GM21390 (cell line): Measurements from ENCODE around the gene CALML3.

ENCODE experiments used
- ATAC-seq: cut with Tn5 transposase; IDR thresholded peaks from one replicate; pipeline ENCODE4 v1.9.1; 2021; ENCODE audit not compliant: unreplicated experiment

CALML3 gene

GRCh38 chr10:5506246-5506645, 18.5 kb upstream of the CALML3 start:
- no peak for ATAC-seq

GRCh38 chr10:5506751-5507648, 17.8 kb upstream of the CALML3 start:
- ATAC-seq: no peak

- no peak for ATAC-seq
Observed at GRCh38 chr10:5507649-5508131, 17.1 kb upstream of the CALML3 start.

GRCh38 chr10:5508161-5508604, 16.6 kb upstream of the CALML3 start:
- ATAC-seq: no peak

GRCh38 chr10:5508786-5509185, 16.0 kb upstream of the CALML3 start:
- no peak for ATAC-seq

GRCh38 chr10:5509236-5509635, 15.5 kb upstream of the CALML3 start:
- ATAC-seq: no peak

- ATAC-seq: no peak
Observed at GRCh38 chr10:5509691-5510090, 15.1 kb upstream of the CALML3 start.

- ATAC-seq: no peak
Observed at GRCh38 chr10:5510281-5511072, 14.3 kb upstream of the CALML3 start.

GRCh38 chr10:5511231-5511884, 13.4 kb upstream of the CALML3 start:
- ATAC-seq: no peak

- ATAC-seq: no peak
Observed at GRCh38 chr10:5511885-5512280, 12.9 kb upstream of the CALML3 start.

GRCh38 chr10:5512331-5512730, 12.4 kb upstream of the CALML3 start:
- ATAC-seq: no peak

GRCh38 chr10:5512881-5513612, 11.7 kb upstream of the CALML3 start:
- no peak for ATAC-seq

GRCh38 chr10:5514226-5514850, 10.4 kb upstream of the CALML3 start:
- ATAC-seq: no peak

GRCh38 chr10:5515948-5516761, 8.6 kb upstream of the CALML3 start:
- no peak for ATAC-seq

- no peak for ATAC-seq
Observed at GRCh38 chr10:5517546-5517945, 7.2 kb upstream of the CALML3 start.

GRCh38 chr10:5518143-5518542, 6.6 kb upstream of the CALML3 start:
- no peak for ATAC-seq

GRCh38 chr10:5519054-5519453, 5.7 kb upstream of the CALML3 start:
- no peak for ATAC-seq

GRCh38 chr10:5522913-5523560, 1.7 kb upstream of the CALML3 start:
- no peak for ATAC-seq
